HepG2 (cell line): ENCODE results near the gene SRP14. TPM values are rescaled to one million over a fixed set of nuclear protein-coding genes. Genes with fewer than 3 reads are reported as not detected.

Experiments
- ARNT ChIP-seq: fragments of 450-650 bp; IDR thresholded peaks from 2 replicates; pipeline ENCODE4 v1.6.1; 2017
- BHLHE40 ChIP-seq: IDR thresholded peaks from 2 replicates; pipeline ENCODE4 v1.6.1; 2011; ENCODE audit warnings: low read length, improper control_type of control experiment
- CBX5 ChIP-seq: sonication (generic); formaldehyde crosslinking; IDR thresholded peaks from 2 replicates; pipeline ENCODE4 v1.4.0; 2020; ENCODE audit warnings: missing genetic modification reagents, borderline replicate concordance
- CSRNP1 ChIP-seq: sonication (generic); formaldehyde crosslinking; IDR thresholded peaks from 2 replicates; pipeline ENCODE4 v1.8.1; 2023; ENCODE audit warnings: mild to moderate bottlenecking, missing genetic modification reagents
- DRAP1 ChIP-seq: IDR thresholded peaks from 2 replicates; pipeline ENCODE4 v1.6.1; 2016; ENCODE audit warnings: missing genetic modification reagents, missing compliant biosample characterization
- FOXO1 ChIP-seq: sonication (generic); formaldehyde crosslinking; IDR thresholded peaks from 2 replicates; pipeline ENCODE4 v1.4.0; 2020; ENCODE audit warnings: missing genetic modification reagents
- GLMP ChIP-seq: sonication (generic); formaldehyde crosslinking; IDR thresholded peaks from 2 replicates; pipeline ENCODE4 v1.9.0; 2021; ENCODE audit warnings: missing genetic modification reagents, mild to moderate bottlenecking, borderline replicate concordance
- HNF1B ChIP-seq: sonication (generic); formaldehyde crosslinking; IDR thresholded peaks from 2 replicates; pipeline ENCODE4 v1.5.1; 2020; ENCODE audit warnings: mild to moderate bottlenecking, moderate library complexity, missing genetic modification reagents
- HOMEZ ChIP-seq: IDR thresholded peaks from 2 replicates; pipeline ENCODE4 v1.6.1; 2016; ENCODE audit warnings: low read depth
- KLF16 ChIP-seq, 2 experiments: sonication (generic) in 1 of 2; formaldehyde crosslinking in 1 of 2; IDR thresholded peaks; 2 replicates each; pipeline versions ENCODE4 v1.6.1 to v1.8.0; 2016 to 2023; ENCODE audit warnings: missing genetic modification reagents in 2 of 2, missing compliant biosample characterization in 1 of 2
- MED8 ChIP-seq: sonication (generic); formaldehyde crosslinking; IDR thresholded peaks from 2 replicates; pipeline ENCODE4 v1.8.1; 2023; ENCODE audit warnings: mild to moderate bottlenecking, missing genetic modification reagents; ENCODE audit not compliant: insufficient replicate concordance
- MXD3 ChIP-seq: IDR thresholded peaks from 2 replicates; pipeline ENCODE4 v1.6.1; 2016; ENCODE audit warnings: mild to moderate bottlenecking, missing biosample characterization, missing genetic modification reagents
- NKX3-1 ChIP-seq: sonication (generic); formaldehyde crosslinking; IDR thresholded peaks from 2 replicates; pipeline ENCODE4 v1.5.0; 2020; ENCODE audit warnings: missing genetic modification reagents
- PHB2 ChIP-seq: fragments of 450-650 bp; IDR thresholded peaks from 2 replicates; pipeline ENCODE4 v1.6.1; 2018; ENCODE audit not compliant: partially characterized antibody
- REXO4 ChIP-seq: sonication (generic); formaldehyde crosslinking; IDR thresholded peaks from 2 replicates; pipeline ENCODE4 v1.8.0; 2022; ENCODE audit warnings: missing genetic modification reagents, mild to moderate bottlenecking, borderline replicate concordance
- SAP130 ChIP-seq: IDR thresholded peaks from 2 replicates; pipeline ENCODE4 v1.6.1; 2016; ENCODE audit warnings: low read depth
- SMARCC2 ChIP-seq: fragments of 450-650 bp; IDR thresholded peaks from 2 replicates; pipeline ENCODE4 v1.6.1; 2017; ENCODE audit warnings: antibody characterized with exemption, mild to moderate bottlenecking
- THAP11 ChIP-seq: IDR thresholded peaks from 2 replicates; pipeline ENCODE4 v1.6.1; 2016; ENCODE audit warnings: missing biosample characterization, missing genetic modification reagents
- ZNF30 ChIP-seq: sonication (generic); formaldehyde crosslinking; IDR thresholded peaks from 2 replicates; pipeline ENCODE4 v1.5.0; 2020; ENCODE audit warnings: mild to moderate bottlenecking, missing genetic modification reagents
- ZNF33A ChIP-seq: sonication (generic); formaldehyde crosslinking; IDR thresholded peaks from 2 replicates; pipeline ENCODE4 v1.5.1; 2020; ENCODE audit warnings: missing genetic modification reagents, mild to moderate bottlenecking, moderate library complexity, borderline replicate concordance
- ZNF354B ChIP-seq: sonication (generic); formaldehyde crosslinking; IDR thresholded peaks from 2 replicates; pipeline ENCODE4 v1.8.0; 2022; ENCODE audit warnings: mild to moderate bottlenecking, missing genetic modification reagents
- ZNF530 ChIP-seq: sonication (generic); formaldehyde crosslinking; IDR thresholded peaks from 2 replicates; pipeline ENCODE4 v1.5.0; 2020; ENCODE audit warnings: low read depth, mild to moderate bottlenecking, missing genetic modification reagents
- ZNF616 ChIP-seq: sonication (generic); formaldehyde crosslinking; IDR thresholded peaks from 2 replicates; pipeline ENCODE4 v1.5.0; 2020; ENCODE audit warnings: low read depth, mild to moderate bottlenecking, missing genetic modification reagents
- polyA plus RNA-seq, 8 experiments: library from polyadenylated mRNA; depleted of rRNA in 3 of 8; stranded (reverse) in 7 of 8; unstranded in 1 of 8; fragments of >200 nt; fragmentation: Illumina TruSeq in 4 of 8; extraction: Trizol in 4 of 8; gene quantifications; 2 replicates each; pipeline versions ENCODE4 v1.2.1 to v1.2.3, GENCODE V29; 2011 to 2016; ENCODE audit warnings: low read depth in 4 of 8, missing spikeins in 1 of 8, mixed read lengths in 1 of 8; ENCODE audit not compliant: insufficient read depth in 1 of 8
- total RNA-seq, 5 experiments: library from RNA; depleted of rRNA; stranded (reverse); fragments of >200 nt; fragmentation: Illumina TruSeq; extraction: Trizol; gene quantifications; 2 replicates each; pipeline ENCODE4 v1.2.3, GENCODE V29; 2016; ENCODE audit warnings: low read depth in 1 of 5

Gene SRP14
- total and polyA plus RNA-seq, 2 of the 13 experiments (the other 11 are each of a cell fraction or from before 2014, with no cell fraction given) = 208 to 356 TPM

- TF ChIP-seq HOMEZ (peak; percentile 69; the same call in 1 of the 2 replicates), REXO4 (CRISPR knock-in tag) (no peak), ZNF530 (CRISPR knock-in tag) (no peak), MED8 (CRISPR knock-in tag) (peak; percentile 59), ZNF616 (CRISPR knock-in tag) (no peak), CBX5 (CRISPR knock-in tag) (peak; percentile 60; the same call in 1 of the 2 replicates), FOXO1 (CRISPR knock-in tag) (peak; percentile 69), HNF1B (CRISPR knock-in tag) (peak; percentile 95; the same call in 1 of the 2 replicates), CSRNP1 (CRISPR knock-in tag) (peak; percentile 58; the same call in 1 of the 2 replicates), ZNF354B (CRISPR knock-in tag) (no peak), MXD3 (peak; percentile 33; the same call in 1 of the 2 replicates), GLMP (CRISPR knock-in tag) (no peak), SMARCC2 (no peak), THAP11 (CRISPR knock-in tag) (peak; percentile 72), DRAP1 (CRISPR knock-in tag) (peak; percentile 45), PHB2 (no peak), KLF16 (CRISPR knock-in tag; IDR thresholded peaks at IDR 0.05) (peak in 1 of 2 experiments; percentile 78; a peak in 1 of 4 replicates), NKX3-1 (CRISPR knock-in tag) (peak; percentile 20; the same call in 1 of the 2 replicates), BHLHE40 (no peak), ZNF30 (no peak), ZNF33A (CRISPR knock-in tag) (no peak), ARNT (no peak), SAP130 (CRISPR knock-in tag) (peak; percentile 84)
These were observed 49.3 kb upstream of the SRP14 start (continued) for GRCh38 chr15:40087991-40088928.
